Lung microvascular endothelial cell (primary cell): ENCODE measurements around the gene SH3PXD2A. TPM values are rescaled to one million over a fixed set of nuclear protein-coding genes. Genes with fewer than 3 reads are reported as not detected.
"Not testable (repeated sequence)": the region's sequence is repeated elsewhere in the genome, so short reads cannot be mapped to it uniquely, and the experiment has no call there.

ENCODE experiments used
- DNase-seq, 2 donors: peaks; one replicate each; pipeline versions ENCODE4 v3.0.0 to v3.0.0-alpha.2; 2010; ENCODE audit warnings: low read depth in 2 of 2
- total RNA-seq: library from RNA; depleted of rRNA; stranded (reverse); fragments of >200 nt; gene quantifications from 2 replicates; pipeline ENCODE4 v1.2.1, GENCODE V29; 2014

SH3PXD2A gene
- total RNA-seq, 1 donor from 2014 or later: 0.99 TPM

GRCh38 chr10:103749779-103750178 lies 105.6 kb downstream of the SH3PXD2A start:
- DNase-seq: no peak

GRCh38 chr10:103748020-103748419 lies 107.4 kb downstream of the SH3PXD2A start:
- DNase-seq: no peak

GRCh38 chr10:103747193-103747865 lies 108.0 kb downstream of the SH3PXD2A start:
- DNase-seq: no peak

GRCh38 chr10:103746598-103746997 lies 108.8 kb downstream of the SH3PXD2A start:
- DNase-seq: no peak

- peak in 1 of 2 donors; percentile 70 for DNase-seq
Measured at GRCh38 chr10:103745341-103746247, 109.8 kb downstream of the SH3PXD2A start.

GRCh38 chr10:103742824-103743223 lies 112.6 kb downstream of the SH3PXD2A start:
- no peak for DNase-seq

GRCh38 chr10:103740611-103741010 lies 114.8 kb downstream of the SH3PXD2A start:
- no peak for DNase-seq

- peak in 1 of 2 donors; percentile 51 for DNase-seq
Measured at GRCh38 chr10:103739039-103739764, 116.2 kb downstream of the SH3PXD2A start.

- DNase-seq: no peak
Measured at GRCh38 chr10:103737735-103738367, 117.5 kb downstream of the SH3PXD2A start.

- DNase-seq: peak; percentile 33 to 56
Measured at GRCh38 chr10:103736763-103737162, 118.6 kb downstream of the SH3PXD2A start.

- no peak for DNase-seq
Measured at GRCh38 chr10:103736044-103736443, 119.3 kb downstream of the SH3PXD2A start.

- DNase-seq: peak in 1 of 2 donors; percentile 28
Measured at GRCh38 chr10:103734731-103735130, 120.6 kb downstream of the SH3PXD2A start.

- peak in 1 of 2 donors; percentile 44 for DNase-seq
Measured at GRCh38 chr10:103733045-103733419, 122.3 kb downstream of the SH3PXD2A start.

GRCh38 chr10:103732339-103733044 lies 122.9 kb downstream of the SH3PXD2A start:
- no peak for DNase-seq

- DNase-seq: peak in 1 of 2 donors; percentile 27
Measured at GRCh38 chr10:103731609-103732270, 123.6 kb downstream of the SH3PXD2A start.

GRCh38 chr10:103731026-103731425 lies 124.3 kb downstream of the SH3PXD2A start:
- DNase-seq: not testable (repeated sequence)

GRCh38 chr10:103729851-103730250 lies 125.5 kb downstream of the SH3PXD2A start:
- no peak for DNase-seq

GRCh38 chr10:103727991-103728689 lies 127.2 kb downstream of the SH3PXD2A start:
- no peak for DNase-seq

GRCh38 chr10:103727546-103727963 lies 127.8 kb downstream of the SH3PXD2A start:
- DNase-seq: no peak

GRCh38 chr10:103726637-103727036 lies 128.7 kb downstream of the SH3PXD2A start:
- DNase-seq: no peak
